SU-DHL-6 (cell line): ENCODE data around the gene PAQR6.

Source experiments
- H2AFZ ChIP-seq: fragments of 200-600 bp; sonication (generic); 2 replicates; pipeline ENCODE4 v1.6.1; 2014; ENCODE audit warnings: low read depth, mild to moderate bottlenecking, moderate library complexity, mixed read lengths, antibody characterized with exemption, low read length; ENCODE audit not compliant: severe bottlenecking
- H3F3A ChIP-seq: fragments of 200-600 bp; shearing (Covaris generic); 2 replicates; pipeline ENCODE4 v1.6.0; 2016; ENCODE audit warnings: antibody characterized with exemption, mild to moderate bottlenecking; ENCODE audit not compliant: insufficient read depth
- H3K27ac ChIP-seq: fragments of 200-600 bp; sonication (generic); 2 replicates; pipeline ENCODE4 v1.5.1; 2016; ENCODE audit warnings: low read depth, mild to moderate bottlenecking, low read length, moderate library complexity, mixed read lengths
- H3K27me3 ChIP-seq: fragments of 200-600 bp; sonication (generic), shearing (Covaris generic); 2 replicates; pipeline ENCODE4 v1.6.0; 2014; ENCODE audit warnings: mild to moderate bottlenecking, low read length
- H3K36me3 ChIP-seq: fragments of 200-600 bp; sonication (generic); 2 replicates; pipeline ENCODE4 v1.6.1; 2014; ENCODE audit warnings: mild to moderate bottlenecking, low read length, mixed read lengths
- H3K4me2 ChIP-seq: fragments of 300-600, 200-600 bp; shearing (Covaris generic), sonication (generic); 2 replicates; pipeline ENCODE4 v1.6.0; 2014; ENCODE audit warnings: low read length, low read depth, mild to moderate bottlenecking; ENCODE audit not compliant: poor library complexity, severe bottlenecking
- H3K4me3 ChIP-seq: fragments of 200-600 bp; sonication (generic); 2 replicates; pipeline ENCODE4 v1.5.1; 2014; ENCODE audit warnings: antibody characterized with exemption, low read length, mild to moderate bottlenecking, mixed read lengths; ENCODE audit not compliant: insufficient read depth, poor library complexity, severe bottlenecking
- H3K79me2 ChIP-seq: fragments of 200-600 bp; sonication (generic); 2 replicates; pipeline ENCODE4 v1.6.1; 2014; ENCODE audit warnings: mild to moderate bottlenecking, low read length, moderate library complexity; ENCODE audit not compliant: insufficient read depth
- H3K9ac ChIP-seq: fragments of 200-600 bp; sonication (generic); 2 replicates; pipeline ENCODE4 v1.7.0; 2014; ENCODE audit warnings: mild to moderate bottlenecking, low read length
- H3K9me2 ChIP-seq: fragments of 200-600 bp; sonication (generic); replicated peaks from 2 replicates; pipeline ENCODE4 v1.6.1; 2014; ENCODE audit warnings: low read length; ENCODE audit not compliant: insufficient read depth
- H3K9me3 ChIP-seq: fragments of 200-600 bp; sonication (generic); 2 replicates; pipeline ENCODE4 v1.6.1; 2014; ENCODE audit warnings: low read length, mixed read lengths; ENCODE audit not compliant: insufficient read depth
- H4K20me1 ChIP-seq: fragments of 200-600 bp; sonication (generic); 2 replicates; pipeline ENCODE4 v1.6.1; 2014; ENCODE audit warnings: low read depth, mild to moderate bottlenecking, antibody characterized with exemption, low read length, moderate library complexity, mixed read lengths
- CTCF ChIP-seq: fragments of 200-600 bp; sonication (generic); IDR thresholded peaks from one replicate; pipeline ENCODE4 v1.5.1; 2017; ENCODE audit warnings: antibody characterized with exemption, mild to moderate bottlenecking, low read length, moderate library complexity; ENCODE audit not compliant: insufficient read depth, poor library complexity, severe bottlenecking
- EZH2phosphoT487 ChIP-seq: fragments of 200-600 bp; sonication (generic), shearing (Covaris generic); conservative IDR thresholded peaks from 2 replicates; pipeline ENCODE4 v1.6.1; 2018; ENCODE audit warnings: mild to moderate bottlenecking, antibody characterized with exemption, low read length, moderate library complexity, mixed read lengths

The PAQR6 gene

DNA sequence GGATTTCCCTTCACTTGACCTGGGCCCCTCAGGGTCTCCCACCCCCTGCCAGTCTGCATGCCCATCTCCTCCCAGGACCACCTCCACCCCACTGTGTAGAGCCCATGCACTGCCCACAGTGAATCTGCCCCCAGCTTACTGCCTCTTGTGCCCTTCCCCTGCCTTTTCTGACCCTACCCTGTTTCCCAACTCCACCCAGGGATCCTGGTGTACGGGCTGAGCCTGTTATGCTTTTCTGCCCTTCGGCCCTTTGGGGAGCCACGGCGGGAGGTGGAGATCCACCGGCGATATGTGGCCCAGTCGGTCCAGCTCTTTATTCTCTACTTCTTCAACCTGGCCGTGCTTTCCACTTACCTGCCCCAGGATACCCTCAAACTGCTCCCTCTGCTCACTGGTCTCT is 38.2 kb upstream of the PAQR6 start:
- Histone ChIP-seq H3K36me3 (peaks cover 4% of the 10 kb centered on the region; the same call in 1 of the 2 replicates), H3K9ac (no peak overlapping the region), H2AFZ (no peak overlapping the region), H3K9me3 (no peaks in the 10 kb centered on the region), H3K4me3 (no peak overlapping the region), H4K20me1 (no peaks in the 10 kb centered on the region), H3F3A (0 out of 2 replicates have a peak, but pooled peaks cover 9% of the 10 kb centered on the region), H3K27me3 (no peaks in the 10 kb centered on the region), H3K4me2 (no peak overlapping the region), H3K79me2 (peaks cover 13% of the 10 kb centered on the region), H3K9me2 (no peaks in the 10 kb centered on the region), H3K27ac (no peak overlapping the region)
- TF ChIP-seq CTCF (no peak), EZH2phosphoT487 (no peak)

DNA sequence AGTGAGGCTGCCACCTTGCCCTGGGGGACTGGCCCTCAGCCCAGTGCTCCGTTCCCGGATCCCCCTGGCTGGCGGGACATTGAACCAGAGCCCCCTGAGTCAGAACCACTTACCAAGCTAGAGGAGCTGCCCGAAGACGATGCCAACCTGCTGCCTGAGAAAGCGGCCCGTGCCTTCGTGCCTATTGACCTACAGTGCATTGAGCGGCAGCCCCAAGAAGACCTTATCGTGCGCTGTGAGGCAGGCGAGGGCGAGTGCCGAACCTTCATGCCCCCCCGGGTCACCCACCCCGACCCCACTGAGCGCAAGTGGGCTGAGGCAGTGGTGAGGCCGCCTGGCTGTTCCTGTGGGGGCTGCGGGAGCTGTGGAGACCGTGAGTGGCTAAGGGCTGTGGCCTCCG is 37.6 kb upstream of the PAQR6 start:
- H3K27me3 ChIP-seq: no peaks in the 10 kb centered on the region
- no peaks in the 10 kb centered on the region for H3K9me3 ChIP-seq
- H3K36me3 ChIP-seq: peaks cover 4% of the 10 kb centered on the region; the same call in 1 of the 2 replicates
- no peak overlapping the region for H3K9ac ChIP-seq
- TF ChIP-seq CTCF (no peak), EZH2phosphoT487 (no peak)
- 0 out of 2 replicates have a peak, but pooled peaks cover 9% of the 10 kb centered on the region for H3F3A ChIP-seq
- H3K9me2 ChIP-seq: no peaks in the 10 kb centered on the region
- H3K4me2 ChIP-seq: no peak overlapping the region
- no peak overlapping the region for H3K4me3 ChIP-seq
- H2AFZ ChIP-seq: no peak overlapping the region
- no peak overlapping the region for H3K27ac ChIP-seq
- H3K79me2 ChIP-seq: peaks cover 19% of the 10 kb centered on the region
- H4K20me1 ChIP-seq: no peaks in the 10 kb centered on the region

DNA sequence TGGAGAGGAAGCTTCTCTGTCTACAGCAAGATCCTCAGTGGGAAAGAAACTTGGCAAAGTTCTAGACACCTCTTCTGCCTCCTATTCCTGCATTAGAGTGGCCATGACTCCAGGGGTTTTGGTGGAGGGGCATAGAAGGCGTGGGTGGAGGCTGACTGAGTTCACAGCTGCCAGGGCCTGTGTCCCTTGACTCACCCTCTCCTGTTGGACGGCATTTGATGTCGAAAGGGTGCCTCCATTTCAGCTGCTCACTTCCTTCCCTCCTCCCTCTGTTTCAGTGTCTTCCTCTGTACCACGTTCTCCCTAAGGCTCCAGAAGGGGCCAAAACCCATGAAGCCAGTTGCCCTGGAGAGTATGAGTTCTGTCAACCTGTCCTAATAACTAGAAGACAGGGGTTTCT is 36.9 kb upstream of the PAQR6 start:
- Histone ChIP-seq H3K4me3 (no peak overlapping the region), H2AFZ (no peak overlapping the region), H3K9ac (0 out of 2 replicates have a peak overlapping the region, but pooled peaks have one; percentile 90)

More for the DNA sequence above, 36.9 kb upstream of the PAQR6 start:
- 0 out of 2 replicates have a peak, but pooled peaks cover 6% of the 10 kb centered on the region for H3F3A ChIP-seq
- H3K9me2 ChIP-seq: no peaks in the 10 kb centered on the region
- H3K27me3 ChIP-seq: no peaks in the 10 kb centered on the region
- H3K79me2 ChIP-seq: peaks cover 26% of the 10 kb centered on the region
- H3K4me2 ChIP-seq: no peak overlapping the region
- H3K9me3 ChIP-seq: no peaks in the 10 kb centered on the region
- TF ChIP-seq EZH2phosphoT487 (no peak), CTCF (no peak)
- H3K36me3 ChIP-seq: peaks cover 4% of the 10 kb centered on the region; the same call in 1 of the 2 replicates
- H3K27ac ChIP-seq: no peak overlapping the region
- no peaks in the 10 kb centered on the region for H4K20me1 ChIP-seq
